Amniotic stem cell (primary cell): ENCODE results near the gene UST.
"Not testable (repeated sequence)": the region's sequence is repeated elsewhere in the genome, so short reads cannot be mapped to it uniquely, and the experiment has no call there.

Source experiments
- DNase-seq: peaks from one replicate; lab custom pipeline; 2025; lab: John Stamatoyannopoulos, UW

UST gene

GRCh38 chr6:148973538-148974208, 226.8 kb downstream of the UST start:
- DNase-seq = no peak

GRCh38 chr6:148974351-148974750, 227.5 kb downstream of the UST start:
- DNase-seq = no peak

DNA sequence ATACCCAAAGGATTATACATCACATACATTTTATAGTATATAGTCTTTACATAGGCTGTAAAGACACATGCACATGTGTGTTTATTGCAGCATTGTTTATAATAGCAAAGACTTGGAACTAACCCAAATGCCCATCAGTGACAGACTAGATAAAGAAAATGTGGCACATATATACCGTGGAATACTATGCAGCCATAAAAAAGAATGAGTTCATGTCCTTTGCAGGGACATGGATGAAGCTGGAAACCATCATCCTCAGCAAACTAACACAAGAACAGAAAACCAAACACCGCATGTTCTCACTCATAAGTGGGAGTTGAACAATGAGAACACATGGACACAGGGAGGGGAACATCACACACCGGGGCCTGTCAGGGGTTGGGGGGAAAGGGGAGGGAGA, 231.5 kb downstream of the UST start:
- DNase-seq = not testable (repeated sequence)

DNA sequence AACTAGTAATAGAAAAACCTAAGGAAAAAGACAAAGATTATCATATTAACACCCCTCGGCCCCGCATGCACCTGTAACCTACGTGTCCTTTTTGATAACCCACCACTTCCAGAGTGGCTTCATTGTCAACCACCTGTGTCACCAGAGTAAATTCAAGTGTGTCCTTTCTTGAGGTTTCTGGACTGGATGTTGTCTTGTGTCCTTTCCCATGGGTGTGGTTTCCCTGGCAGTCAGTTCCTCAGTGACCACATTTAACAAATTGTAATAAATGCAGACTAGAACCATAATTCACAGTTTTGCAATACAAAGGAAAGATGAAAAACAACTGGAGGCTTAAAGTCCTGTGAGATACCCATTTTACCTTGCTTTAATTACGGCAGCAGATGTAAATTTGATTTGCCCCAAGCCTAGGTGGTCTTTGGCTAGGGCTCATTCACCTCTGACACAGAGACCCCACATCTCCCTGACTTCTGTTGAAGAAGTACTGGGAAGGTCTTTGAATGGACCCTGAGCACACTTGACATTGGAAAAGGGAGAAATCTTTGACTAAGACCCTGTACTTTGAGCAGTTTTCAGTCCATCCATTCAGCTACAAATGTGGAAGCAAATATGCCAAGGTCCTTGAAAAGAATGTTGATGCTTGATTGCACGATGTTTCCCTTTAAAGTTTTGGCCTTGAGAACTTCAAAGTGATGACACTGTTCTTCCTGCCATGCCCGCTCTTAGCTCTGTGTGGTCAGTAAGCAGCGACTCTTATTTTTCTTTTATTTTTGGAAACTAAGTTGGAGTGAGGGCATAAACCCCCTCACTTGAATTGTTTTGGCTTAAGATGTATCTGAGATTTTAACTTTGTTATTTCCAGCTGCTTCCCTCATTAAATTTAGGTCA, 232.4 kb downstream of the UST start:
- no peak for DNase-seq

- DNase-seq = no peak
Measured at GRCh38 chr6:148980234-148980633, 233.4 kb downstream of the UST start.

DNA sequence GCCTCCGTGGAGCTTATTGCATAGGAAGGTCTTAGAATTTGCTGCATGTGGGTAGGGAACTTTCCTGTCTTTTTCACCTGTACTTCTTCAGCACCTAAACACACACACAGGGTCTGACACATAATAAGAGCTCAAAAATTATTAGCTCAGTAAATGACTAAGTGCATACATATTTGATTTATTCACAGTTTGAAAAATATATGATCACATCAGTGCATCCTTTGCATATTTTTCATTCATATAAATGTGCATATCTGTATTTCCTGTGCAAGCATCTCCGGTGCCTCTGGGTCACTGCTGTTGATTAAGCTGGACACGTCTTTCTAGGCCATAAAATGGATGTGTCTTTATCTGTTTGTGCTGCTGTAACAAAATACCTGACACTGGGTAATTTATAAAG, 234.7 kb downstream of the UST start:
- no peak for DNase-seq

DNA sequence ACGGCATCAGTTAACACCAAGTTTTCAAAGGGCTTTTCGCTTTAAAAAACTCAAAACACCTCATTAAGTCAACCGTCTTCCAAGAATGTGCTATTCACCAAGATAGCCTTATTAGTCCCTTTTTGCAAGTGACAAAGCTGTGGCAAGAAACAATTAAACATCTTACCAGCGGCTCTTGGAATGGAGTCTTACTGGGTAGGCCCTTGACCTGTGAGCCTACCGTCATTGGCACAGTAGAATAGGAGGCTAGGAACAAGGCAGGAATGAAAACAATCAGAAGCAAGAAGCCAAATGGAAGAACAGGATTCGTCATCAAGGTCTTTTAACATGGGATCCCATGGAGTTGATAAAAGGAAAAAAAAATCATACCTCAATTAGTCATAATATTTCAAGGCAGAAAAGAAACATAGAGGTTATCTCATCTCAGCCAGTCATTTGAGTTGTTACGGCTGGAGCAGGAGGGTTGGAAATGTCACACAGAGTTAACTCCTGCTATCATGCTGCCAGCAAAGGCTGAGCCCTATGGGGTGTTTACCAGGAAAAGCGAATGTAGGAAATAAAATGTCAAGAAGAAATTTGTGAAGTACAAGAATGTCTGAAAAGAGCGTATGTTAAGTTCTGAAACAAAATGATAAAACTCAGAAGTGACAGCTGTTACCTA, 236.4 kb downstream of the UST start:
- no peak for DNase-seq

DNA sequence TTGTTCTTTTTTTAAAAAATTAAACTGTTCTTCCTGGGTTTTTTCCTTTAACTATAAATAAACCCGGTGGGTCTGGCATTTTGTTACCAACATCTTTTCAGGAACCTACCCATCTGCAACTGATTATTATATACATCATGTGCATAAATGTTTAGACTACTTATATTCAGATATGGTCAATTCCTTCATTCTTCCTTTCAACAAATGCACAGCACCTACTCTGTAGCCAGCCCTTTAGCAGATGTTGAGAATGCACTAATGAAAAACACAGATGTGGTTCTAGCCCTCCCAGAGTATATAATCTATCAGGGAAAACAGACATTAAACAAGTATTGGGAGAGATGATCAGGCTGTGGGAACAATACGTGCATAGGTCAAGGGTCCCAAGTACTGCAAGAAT, 237.1 kb downstream of the UST start:
- DNase-seq = no peak

GRCh38 chr6:148984531-148985056, 237.8 kb downstream of the UST start:
- no peak for DNase-seq

- DNase-seq = no peak
Measured at GRCh38 chr6:148985499-148985898, 238.7 kb downstream of the UST start.

GRCh38 chr6:148986608-148987007, 239.8 kb downstream of the UST start:
- DNase-seq = no peak

DNA sequence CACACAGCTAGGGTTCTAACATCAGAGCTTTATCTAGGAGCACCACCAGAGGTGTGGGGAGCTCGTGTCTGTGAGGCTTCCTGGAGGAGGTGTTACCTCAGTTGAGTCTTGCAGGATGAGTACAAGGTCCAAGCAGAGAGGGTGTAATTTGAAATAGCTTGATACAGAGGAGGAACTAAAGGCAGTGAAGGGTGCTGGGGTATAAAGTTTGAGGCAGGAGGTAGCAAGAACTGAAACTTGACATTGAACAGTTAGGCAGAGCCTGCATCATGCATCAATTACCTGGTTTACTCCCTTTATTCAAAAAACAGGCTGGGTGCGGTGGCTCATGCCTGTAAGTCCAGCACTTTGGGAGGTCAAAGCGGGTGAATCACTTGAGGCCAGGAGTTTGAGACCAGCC, 241.2 kb downstream of the UST start:
- no peak for DNase-seq

- DNase-seq = no peak
Measured at GRCh38 chr6:148989585-148989984, 242.8 kb downstream of the UST start.

DNA sequence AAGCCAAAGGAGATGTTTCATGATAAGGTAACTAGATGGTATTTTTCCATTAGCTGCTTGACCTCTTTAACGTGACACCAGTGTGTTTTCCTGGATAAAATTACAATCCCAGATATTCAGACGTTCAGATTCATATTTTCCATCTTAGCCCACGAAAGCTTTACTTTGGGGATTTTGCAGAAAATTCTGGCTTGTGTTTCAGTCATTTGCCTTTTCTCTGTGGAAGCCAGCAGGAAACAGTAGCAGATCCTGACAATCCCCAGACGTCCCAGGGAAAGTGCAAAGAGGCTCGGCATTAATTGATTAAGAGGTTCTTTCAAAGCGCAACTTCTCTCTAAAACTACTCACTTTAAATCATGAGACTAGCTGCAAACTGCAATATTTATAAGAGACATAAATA, 243.6 kb downstream of the UST start:
- no peak for DNase-seq

DNA sequence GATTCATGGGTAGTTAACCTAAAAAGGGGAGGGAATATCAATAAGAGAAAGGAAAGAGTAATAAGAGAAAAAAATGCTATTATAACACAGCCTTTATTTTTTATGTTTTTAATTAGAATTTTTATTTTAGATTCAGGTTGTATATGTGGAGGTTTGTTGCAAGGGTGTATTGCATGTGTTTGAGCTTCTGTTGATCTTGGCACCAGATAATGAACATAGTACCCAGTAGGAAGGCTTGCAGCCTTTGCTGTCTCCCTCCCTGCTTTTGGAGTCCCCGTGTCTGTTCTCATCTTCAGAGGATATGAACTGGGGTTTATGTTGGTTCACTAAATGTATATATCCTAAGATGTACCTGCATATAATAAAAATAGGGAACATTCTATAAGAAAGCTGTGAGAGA, 250.0 kb downstream of the UST start:
- DNase-seq = no peak

DNA sequence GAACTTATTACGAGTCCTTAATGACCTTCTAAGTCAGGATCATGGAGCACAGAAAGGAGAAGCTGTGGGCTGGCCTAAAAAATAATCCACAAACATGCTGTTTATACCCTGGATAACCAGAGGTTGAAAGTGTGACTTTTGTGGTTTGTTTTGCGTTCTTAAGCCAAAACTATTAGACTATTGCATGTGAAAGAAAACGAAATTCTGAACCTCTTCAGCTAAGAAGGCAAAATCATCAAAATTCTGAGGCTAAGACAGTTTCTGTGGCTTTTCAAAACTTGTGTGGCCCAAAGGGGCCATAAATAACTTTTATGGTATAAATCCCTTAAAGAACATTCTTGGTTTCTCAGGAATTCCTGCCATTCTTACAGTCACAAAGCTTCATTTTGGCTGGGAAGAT, 251.0 kb downstream of the UST start:
- no peak for DNase-seq

DNA sequence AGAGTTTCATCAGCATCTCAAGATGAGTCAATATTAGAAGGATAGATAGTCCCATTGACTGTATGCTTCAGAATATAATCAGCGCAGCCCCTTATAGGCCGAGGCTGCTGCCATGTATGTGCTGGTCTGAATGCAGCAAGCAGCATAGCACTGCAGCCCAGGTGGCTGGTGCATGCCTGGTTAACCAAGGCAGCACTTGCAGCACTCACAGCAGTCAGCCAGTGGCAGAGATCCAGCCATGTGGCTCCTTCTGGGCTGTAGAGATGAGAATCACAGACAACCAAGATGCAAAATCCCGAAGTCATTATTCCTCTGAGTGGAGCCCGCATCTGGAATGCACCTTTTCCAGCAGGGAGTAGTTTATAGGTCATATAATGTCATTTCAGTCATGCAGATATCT, 251.9 kb downstream of the UST start:
- DNase-seq = no peak

- DNase-seq = no peak
Measured at GRCh38 chr6:148999501-148999900, 252.7 kb downstream of the UST start.

- peak; percentile 19 for DNase-seq
Measured at GRCh38 chr6:148999929-149000468, 253.2 kb downstream of the UST start.

GRCh38 chr6:149001422-149001821, 254.6 kb downstream of the UST start:
- no peak for DNase-seq

DNA sequence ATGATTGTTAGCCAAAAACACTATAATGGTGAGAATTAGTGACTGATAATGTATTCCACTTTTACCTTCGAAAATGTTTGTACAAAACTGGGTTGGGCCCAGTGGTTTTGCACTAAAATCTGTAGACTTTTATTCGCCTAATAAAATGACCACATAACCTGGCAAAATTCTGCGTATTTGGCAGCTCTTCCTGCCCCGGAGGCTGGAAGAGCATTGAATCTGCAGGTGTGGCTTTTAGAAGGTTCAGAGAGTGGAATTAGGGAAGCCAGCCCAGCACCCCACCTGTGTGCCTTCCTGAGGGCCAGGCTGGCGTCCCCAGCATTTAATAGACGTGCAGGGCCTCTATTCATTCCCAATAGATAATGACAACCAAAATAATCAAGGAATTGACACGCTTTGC, 256.7 kb downstream of the UST start:
- no peak for DNase-seq

GRCh38 chr6:149004664-149005063, 257.8 kb downstream of the UST start:
- DNase-seq = no peak
